HPDE6-E6E7 (cell line): ENCODE measurements around the gene C20orf141.
"Not testable (repeated sequence)": the region's sequence is repeated elsewhere in the genome, so short reads cannot be mapped to it uniquely, and the experiment has no call there.

Experiments
- DNase-seq: peaks from one replicate; pipeline ENCODE4 v3.0.0; 2011; ENCODE audit warnings: missing footprints; ENCODE audit errors: extremely low spot score

Gene C20orf141, protein sequence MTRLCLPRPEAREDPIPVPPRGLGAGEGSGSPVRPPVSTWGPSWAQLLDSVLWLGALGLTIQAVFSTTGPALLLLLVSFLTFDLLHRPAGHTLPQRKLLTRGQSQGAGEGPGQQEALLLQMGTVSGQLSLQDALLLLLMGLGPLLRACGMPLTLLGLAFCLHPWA

DNA sequence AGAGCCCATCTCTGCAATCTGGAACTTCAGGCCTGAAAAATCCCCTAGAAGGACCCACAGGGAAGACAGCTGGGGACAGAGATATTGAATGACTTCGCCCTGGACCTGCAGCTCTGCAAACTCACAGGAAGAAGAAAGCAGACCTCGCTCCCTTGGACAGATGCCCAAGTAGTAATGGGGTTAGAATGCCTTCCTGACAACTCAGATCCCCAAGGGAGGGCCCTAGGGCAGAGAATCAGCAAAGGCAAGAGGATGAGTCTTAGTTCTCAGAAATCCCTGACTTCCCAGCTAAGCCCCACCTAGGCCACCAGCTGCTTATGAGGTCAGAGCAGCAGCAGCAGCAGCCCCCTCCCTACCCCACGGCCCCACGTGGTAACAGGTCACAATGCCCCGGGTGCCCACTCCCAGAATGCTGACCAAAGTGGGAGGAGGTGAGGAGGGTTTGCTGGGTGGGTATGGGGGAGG is at the start of gene C20orf141:
TSS of gene C20orf141 (plus strand) at position 401 of the 465 bp plus-strand sequence. CDS start 198 bp downstream, outside the sequence.
- peak; percentile 95 for DNase-seq

DNA sequence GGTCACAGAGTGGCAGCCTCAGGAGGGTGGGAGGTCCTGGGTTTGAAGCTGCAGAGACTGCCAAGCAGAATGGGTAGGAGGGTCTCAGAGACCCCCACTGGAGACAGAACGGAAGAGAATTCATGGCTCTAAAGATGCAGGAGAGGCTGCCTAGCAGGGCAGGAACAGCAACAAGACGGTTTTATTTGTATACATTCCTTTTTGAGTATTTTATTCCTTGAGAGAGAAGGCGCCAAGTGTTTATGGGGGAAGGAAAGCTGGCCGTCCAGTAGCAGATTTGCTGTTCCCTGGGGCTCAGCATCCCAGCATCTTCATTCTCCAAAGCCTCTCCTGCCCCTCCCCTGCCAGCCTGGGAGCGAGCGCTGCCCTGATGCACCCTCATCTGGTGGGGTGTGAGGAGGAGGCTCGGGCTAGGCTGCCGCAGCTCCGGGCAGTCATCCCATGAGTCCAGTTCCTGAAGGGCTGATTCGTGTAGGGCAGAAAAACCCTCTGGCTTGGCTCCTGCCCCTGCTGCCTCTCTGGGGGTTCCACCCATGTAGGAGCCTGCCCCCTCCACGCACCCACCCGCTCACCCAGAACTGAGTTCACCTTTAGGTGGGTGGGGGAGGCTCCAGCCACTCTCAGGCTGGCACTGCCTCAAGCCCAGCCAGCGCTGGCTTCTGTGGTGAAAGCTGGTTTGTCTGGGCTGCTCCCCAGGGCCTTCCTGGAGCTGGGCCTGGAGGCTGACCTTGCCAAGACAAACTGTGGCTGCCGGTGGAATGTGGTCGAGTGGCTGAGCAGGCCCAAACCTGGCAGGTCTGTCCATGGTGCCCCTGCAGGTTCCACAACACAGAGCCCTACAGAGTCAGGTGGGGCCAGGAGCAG is 46.8 kb upstream of the C20orf141 start:
- DNase-seq, result peak; percentile 90

DNA sequence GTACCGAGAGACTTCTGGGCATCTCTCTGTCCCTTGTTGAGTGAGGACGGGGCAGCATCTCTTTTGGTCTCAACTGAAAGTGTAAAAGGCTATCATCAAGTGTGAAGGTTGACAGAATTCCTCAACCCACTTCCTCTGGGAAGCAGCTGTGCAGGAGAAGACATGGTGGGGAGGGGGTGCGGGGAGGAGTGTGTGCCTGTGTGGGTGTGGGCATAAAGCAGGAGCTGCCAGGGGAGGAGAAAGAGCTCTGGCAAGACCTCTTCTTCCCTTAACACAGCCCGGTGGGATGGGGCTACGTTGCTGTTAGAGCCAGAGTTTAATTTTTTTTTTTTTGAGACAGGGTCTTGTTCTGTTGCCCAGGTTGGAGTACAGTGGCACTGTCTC is 46.2 kb upstream of the C20orf141 start:
- DNase-seq, result no peak

DNA sequence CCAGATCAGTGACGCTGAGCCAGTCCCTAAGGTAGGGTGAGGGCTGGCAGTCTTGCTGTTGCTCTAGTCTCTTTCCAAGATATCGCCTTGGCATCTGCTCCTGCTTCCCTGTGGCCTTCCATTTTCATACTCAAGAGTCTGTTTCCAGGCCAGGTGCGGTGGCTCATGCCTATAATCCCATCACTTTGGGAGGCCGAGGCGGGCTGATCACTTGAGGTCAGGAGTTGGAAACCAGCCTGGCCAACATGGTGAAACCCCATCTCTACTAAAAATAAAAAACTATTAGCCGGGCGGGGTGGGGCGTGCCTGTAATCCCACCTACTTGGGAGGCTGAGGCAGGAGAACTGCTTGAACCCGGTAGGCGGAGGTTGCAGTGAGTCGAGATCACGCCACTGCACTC is 44.7 kb upstream of the C20orf141 start:
- not testable (repeated sequence) for DNase-seq

DNA sequence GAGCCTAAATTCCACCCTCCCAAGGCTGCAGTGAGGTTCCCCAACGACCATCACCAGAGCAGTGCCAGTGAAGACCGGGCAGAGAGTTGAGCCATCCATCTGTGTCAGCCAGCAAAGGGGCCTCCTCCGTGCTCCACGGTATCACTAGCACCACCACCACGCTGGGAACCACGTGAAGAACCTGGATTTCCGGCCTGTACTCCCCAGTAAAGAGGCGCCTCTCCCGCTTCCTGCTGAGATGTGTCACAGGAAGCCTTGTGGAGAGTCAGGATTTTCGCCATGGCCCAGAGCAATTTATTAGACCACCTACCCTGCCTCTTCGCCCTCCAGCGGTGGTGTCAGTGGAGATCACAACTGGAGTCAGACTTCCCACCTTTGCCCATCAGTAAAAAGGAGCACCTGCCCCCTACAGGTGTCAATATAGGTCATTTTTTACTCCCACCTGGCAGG is 43.1 kb upstream of the C20orf141 start:
- DNase-seq, result no peak

DNA sequence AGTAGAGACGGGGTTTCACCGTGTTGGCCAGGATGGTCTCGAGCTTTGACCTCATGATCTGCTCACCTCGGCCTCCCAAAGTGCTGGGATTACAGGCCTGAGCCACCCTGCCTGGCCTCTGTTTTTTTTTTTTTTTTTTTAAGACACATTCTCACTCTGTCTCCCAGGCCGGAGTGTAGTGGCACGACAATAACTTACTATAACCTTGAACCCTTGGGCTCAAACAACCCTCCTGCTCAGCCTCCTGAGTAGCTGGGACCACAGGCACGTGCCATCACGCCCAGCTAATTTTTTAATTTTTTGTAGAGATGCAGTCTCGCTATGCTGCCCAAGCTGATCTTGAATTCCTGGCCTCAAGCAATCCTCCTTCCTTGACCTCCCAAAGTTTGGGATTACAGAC is 41.0 kb upstream of the C20orf141 start:
- DNase-seq, result no peak

DNA sequence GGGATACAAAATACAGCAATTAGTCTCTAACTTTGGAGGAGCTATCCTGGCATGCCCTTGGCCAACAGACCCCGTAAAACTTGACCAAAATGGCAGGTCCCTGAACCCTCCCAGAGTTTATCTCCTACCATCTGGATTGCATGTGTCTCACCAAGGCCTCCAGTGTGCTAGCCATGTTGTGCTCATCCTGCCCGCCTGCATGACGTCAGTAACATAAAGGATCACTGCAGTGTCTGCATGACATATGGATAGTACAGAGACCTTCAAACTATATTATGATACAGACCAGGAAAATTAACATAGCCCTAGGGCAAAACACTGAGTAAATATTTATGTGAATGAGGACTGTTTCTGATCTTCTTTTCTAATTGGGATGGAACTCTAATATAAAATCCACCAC is 39.6 kb upstream of the C20orf141 start:
- DNase-seq, result no peak

DNA sequence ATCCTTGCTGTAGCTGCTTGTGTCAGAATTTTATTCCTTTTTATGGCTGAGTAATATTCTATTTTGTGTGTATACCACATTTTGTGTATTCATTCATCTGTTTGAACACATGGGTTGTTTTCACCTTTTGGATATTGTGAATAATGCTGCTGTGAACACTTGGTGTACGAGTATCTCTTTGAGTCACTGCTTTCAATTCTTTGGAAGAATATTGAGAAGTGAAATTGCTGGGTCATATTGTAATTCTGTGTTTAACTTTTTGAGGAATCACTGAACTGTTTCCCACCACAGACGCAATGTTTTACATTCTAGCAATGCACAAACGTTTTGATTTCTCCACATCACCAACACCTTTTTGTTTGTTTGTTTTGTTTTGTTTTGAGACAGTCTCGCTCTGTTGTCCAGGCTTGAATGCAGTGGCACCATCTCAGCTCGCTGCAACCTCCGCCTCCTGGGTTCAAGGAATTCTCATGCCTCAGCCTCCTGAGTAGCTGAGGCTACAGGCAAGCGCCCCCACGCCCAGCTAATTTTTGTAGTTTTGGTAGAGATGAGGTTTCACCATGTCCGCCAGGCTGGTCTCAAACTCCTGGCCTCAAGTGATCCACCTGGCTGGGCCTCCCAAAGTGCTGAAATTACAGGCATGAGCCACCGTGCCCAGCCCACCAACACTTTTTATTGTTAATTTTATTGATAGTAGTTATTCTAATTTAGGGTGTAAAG is 36.0 kb upstream of the C20orf141 start:
- no peak for DNase-seq

DNA sequence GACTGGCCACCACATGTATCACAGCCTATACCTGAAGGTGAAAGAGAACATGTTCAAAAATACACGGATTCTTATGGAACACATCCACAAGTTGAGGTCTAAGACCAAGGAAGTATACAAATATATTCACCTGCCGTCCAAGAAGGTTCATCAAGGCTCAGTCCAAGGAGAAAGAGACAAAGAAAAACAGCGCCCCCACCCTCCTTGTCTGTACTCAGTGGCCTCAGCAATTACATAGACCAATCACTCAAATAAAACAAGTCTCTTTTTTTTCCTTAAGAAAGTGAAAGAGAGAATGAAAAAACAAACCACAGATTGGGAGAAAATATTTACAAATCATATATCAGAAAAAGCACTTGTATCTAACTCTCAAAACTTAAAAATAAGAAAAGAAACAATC is 33.8 kb upstream of the C20orf141 start:
- DNase-seq, result no peak

DNA sequence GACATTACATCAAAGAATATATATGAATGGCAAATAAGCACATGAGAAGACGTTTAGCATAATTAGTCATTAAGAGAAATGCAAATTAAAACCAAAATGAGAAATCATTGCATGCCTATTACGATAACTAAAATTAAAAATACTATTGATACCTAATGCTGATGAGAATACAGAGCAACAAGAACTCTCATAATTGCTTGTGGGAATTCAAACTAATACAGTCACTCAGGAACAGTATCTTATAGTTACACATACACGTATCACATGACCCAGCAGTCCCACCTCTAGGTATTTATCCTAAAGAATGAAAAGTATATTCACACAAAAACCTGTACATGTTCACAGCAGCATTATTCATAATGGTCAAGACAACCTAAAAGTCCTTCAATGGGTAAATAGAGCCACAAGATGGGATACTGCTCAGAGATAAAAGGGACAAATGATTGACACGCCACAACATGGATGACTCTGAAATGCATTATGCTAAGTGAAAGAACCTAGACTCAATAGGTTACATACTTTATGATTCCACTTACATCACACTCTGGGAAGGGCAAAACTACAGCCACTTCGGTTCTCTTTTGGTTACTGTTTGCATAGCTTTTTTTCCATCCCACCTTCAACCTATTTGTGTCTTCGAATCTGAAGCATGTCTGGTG is 30.8 kb upstream of the C20orf141 start:
- DNase-seq, result no peak

DNA sequence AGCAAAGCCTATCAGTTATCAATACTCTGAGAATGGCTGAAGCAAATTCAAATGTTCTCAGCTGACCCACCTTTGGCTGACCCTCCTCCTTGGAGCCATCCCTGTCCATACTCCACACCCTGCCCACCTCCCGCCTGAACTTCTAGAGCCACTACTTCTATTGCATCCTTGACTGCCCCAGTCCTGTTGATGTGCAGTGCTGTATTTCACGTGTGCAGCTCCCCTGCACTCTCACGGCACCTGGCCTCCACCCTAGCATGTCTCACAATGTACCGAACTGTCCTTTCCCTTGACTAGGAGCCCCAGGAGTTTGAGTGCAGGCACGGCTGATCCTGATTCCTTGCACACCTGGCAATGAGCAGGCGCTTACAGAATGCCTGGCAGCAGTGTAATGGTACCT is 21.3 kb upstream of the C20orf141 start:
- DNase-seq, result no peak

DNA sequence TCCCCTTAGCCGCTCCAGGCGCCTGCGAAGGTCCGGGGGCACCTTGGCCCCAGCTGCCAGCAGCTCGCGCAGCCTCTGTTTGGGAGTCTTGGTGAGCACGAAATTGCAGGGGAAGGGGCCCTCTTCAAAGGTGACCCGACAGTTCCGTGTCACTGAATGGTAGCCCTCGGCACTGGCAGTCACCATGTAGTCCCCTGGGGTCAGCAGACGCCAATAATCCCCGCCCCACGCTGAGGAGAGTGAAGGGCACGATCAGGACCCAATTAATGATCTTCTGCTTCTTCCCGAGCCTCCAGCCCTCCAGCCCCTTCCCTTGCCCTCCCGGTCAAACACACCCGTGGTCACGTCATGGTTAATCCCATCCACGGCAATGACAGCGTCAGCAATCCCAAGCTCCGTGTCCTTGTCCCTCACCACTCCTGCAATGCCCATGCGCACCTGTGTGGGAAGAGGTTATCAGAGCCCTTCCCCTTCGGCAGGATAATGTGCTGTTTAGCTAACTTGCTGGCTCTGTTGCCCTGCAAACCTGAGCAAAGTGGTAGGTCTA is 20.5 kb upstream of the C20orf141 start:
- no peak for DNase-seq

DNA sequence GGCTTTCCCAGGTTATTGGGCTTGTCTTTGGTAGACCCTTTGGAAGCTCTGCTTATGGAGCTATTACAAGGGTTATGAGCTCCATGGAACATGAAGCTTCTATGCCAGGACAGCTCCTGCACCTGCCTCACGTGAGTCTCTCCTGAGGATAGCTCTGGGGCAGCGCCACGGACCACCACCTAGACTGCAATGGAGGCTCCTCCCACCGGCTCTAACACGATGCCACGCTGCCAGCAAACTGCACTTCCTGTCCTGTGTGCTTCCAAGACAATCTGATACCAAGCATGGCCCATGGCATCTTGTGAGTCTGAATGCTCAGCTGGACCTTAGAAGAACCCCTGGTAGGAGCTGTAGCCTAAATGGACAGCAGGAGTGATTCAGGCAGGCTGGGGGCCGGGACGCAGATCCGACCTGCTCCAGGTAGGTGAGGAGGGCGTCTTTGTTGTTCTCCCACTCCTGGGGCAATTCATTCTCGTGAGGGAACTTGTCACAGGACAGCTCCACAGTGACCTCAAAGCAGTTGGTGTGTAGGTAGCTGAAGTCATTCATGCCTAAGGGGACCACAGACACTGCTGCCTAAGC is 19.8 kb upstream of the C20orf141 start:
- no peak for DNase-seq

DNA sequence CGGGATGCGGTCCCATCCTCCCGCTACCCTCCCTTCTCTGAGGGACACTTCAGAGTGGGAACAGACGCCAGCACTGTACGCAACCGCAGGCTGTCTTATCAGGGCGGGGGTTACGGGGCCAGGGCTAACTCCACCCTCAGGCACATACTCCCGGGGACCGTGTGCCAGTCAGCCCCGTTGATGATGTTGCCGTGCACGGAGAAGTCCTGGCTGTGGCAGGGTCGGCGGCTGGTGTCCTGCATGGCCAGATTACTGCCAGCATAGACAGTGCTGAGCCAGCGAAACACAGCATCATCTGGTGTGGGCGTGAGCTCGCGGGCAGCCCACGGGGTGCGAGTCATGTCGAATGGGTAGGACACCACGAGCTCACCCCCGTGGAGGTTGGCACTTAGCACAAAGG is 19.3 kb upstream of the C20orf141 start:
- no peak for DNase-seq

DNA sequence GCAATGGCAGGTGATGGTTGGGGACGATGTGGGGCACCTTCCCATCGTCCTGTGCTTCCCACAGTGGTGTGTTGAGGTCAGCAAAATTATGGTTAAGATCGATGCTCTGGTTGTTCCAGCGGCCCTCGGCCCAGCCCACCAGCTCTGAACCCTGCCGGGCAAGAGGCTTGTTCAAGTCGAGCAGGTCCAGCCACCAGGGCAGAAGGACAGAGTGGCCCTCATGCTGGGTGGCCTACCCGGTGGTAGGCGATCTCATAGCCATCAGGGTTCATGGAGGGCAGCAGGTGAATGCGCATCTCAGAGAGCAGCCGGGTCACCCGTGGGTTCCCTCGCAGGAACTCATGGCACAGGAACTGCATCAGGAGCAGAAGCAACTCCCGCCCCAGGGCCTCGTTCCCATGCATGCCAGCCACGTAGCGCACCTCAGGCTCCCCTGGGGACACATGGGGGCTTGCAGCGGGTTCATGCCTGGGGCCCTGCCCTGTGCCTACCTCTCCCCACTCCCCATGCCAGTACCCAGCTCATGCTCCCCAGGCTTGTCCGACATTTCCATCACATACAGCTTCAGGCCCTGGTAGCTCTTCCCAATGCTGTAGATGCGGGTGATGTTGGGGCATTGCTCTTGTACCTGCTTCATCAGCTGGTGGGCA is 18.7 kb upstream of the C20orf141 start:
- no peak for DNase-seq

DNA sequence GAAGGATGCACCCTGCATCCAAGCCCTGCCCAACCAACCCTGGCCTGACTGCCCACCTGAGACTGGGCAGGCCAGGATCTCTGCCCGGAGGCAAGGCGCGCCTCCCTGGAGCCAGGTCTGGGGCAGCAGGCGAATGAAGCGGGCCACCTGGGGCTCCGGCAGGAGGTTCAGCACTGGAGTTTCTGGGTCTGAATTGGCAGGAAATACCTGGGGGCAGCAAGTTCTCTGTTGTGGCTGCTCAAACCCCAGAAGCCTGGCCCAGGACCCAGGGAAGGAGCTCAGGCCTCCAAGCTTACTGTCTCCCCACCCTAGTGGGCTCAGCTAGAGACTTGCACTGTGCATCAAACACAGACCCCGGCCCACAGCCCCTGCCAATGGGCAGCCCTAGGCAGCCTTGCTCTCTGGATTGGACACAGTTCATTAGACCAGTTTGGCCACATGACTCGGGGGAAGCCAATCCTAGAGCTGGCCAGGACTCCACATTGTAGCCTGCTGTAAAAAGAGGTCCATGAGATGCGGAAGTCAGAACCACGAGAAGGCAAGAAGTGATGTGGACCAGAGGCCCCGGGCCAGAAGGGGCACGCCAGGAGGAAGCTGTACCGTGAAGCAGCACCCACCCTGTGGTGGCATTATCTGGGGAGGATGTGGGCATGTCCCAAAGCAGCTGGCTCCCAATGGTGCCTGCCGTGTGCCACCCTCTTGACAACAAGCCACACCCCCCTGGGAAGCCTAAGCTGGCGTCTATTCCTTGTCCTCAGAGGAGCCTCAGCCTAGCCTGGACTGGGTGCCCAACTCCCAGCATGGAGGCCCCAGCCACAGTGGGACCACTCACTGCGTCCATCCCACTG is 17.4 kb upstream of the C20orf141 start:
- no peak for DNase-seq

DNA sequence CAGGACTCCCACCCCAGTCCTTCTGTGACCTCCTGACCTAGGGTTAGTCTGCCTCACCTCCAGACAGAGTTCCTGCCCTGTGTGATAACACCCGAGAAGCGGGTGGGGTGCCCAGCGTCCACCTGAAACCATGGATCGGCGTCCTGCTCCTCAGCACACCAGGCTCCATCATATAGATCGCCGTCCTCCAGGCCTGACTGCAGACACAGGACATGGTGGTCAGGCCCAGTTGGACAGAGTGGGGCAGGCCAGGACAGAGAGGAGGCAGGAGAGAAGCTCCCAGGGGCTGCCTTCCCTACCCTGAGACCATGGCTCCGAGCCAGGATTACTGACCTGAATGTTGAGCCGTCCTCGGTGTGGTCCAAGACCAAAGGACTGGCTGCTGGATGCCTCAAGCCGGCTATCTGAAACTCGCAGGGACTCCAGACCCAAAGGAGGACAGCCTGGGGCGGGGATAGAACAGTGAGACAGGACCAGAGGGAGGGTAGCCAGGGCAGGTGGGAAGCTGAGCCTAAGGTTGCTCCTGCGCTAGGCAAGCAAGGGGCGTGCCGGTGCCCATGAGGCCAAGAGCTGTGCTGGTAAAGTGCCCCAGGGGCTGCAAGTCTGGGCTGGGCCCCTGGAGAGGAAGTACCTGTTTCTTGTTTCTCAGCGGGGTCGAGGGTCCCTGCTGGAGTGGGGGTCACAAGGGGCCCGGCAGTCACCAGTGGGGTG is 16.5 kb upstream of the C20orf141 start:
- no peak for DNase-seq

DNA sequence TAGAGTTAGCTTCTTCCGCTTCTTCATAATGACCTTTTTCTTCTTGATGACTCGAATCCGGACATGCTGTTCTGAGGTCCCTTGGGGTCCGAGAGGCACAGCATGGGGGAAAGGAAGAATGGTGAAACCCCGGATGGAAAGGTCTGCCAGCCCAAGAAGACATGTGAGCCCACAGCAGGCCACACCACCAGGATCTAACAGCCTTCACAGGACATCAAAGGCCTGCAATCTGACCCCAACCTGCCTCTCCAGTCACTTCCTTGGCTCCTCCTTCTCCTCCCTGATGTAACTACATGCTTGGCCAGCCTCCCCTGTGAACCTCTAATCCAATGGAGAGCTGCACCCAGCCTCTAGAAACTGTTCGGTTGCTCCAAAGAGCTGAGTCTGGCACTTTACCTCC is 16.0 kb upstream of the C20orf141 start:
- no peak for DNase-seq

DNA sequence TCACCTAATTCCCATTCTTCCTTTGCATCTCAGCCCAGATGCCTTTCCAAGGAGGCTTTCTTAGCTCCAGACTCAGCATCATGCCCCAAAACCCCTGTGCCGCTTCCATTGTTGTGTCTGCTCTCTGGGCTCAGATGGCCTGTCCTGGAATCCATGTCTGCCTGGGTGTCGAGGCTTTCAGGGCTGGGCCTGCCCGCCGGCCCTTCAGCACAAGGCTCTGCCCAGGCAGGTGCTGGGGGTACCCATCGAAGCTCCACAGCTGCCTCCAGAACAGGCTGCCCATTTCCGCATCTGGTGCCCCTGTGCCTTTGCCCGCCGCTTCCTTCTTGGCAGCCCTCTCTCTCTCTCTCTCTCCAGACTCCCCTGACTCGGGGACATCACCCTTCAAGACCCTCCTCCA is 15.5 kb upstream of the C20orf141 start:
- no peak for DNase-seq
